ENCODE results near the gene ELFN2.

- TF ChIP-seq EZH2 (IDR thresholded peaks at IDR 0.05; ENCODE audit: insufficient read depth, poor library complexity, severe bottlenecking) (no peak), EZH2phosphoT487 (IDR thresholded peaks at IDR 0.05; ENCODE audit: insufficient read depth, low read depth) (no peak)
Measured at GRCh38 chr22:37379085-37379484, 48.2 kb downstream of the ELFN2 start.

All from GM23248 (cell line).